HAP-1 (cell line): Measurements from ENCODE around the gene TPD52L2.
A peak's percentile ranks its signal among the peaks of the same experiment; 100 is the strongest.
"Not testable (repeated sequence)": the region's sequence is repeated elsewhere in the genome, so short reads cannot be mapped to it uniquely, and the experiment has no call there.

Experiments
- DNase-seq, 2 experiments: peaks; one replicate each; pipeline ENCODE4 v3.0.0-alpha.2; 2016 to 2020; ENCODE audit warnings: low spot score in 2 of 2
- H3K27me3 ChIP-seq: fragments of 250-450 bp; sonication (Bioruptor Pico); 2 replicates; pipeline ENCODE4 v1.5.1; 2020; ENCODE audit warnings: low read depth, mild to moderate bottlenecking, moderate library complexity
- H3K36me3 ChIP-seq: fragments of 250-450 bp; sonication (Bioruptor Pico); replicated peaks from 2 replicates; pipeline ENCODE4 v1.5.1; 2020; ENCODE audit warnings: mild to moderate bottlenecking
- H3K4me1 ChIP-seq: fragments of 250-450 bp; sonication (Bioruptor Pico); 2 replicates; pipeline ENCODE4 v1.5.1; 2020; ENCODE audit warnings: mild to moderate bottlenecking
- H3K4me3 ChIP-seq: fragments of 250-450 bp; sonication (Bioruptor Pico); 2 replicates; pipeline ENCODE4 v1.5.1; 2020; ENCODE audit warnings: mild to moderate bottlenecking, moderate library complexity
- H3K9me3 ChIP-seq: fragments of 250-450 bp; sonication (Bioruptor Pico); 2 replicates; pipeline ENCODE4 v1.5.1; 2020; ENCODE audit warnings: mild to moderate bottlenecking, moderate library complexity
- in situ Hi-C: fragments of 300-500 bp; cut with MboI; formaldehyde crosslinking; loops from 3 replicates; pipeline ENCODE4 v1.14.3; 2020; ENCODE audit warnings: low sequenced_read_pairs, inconsistent platforms, mixed read lengths

TPD52L2 gene

DNA sequence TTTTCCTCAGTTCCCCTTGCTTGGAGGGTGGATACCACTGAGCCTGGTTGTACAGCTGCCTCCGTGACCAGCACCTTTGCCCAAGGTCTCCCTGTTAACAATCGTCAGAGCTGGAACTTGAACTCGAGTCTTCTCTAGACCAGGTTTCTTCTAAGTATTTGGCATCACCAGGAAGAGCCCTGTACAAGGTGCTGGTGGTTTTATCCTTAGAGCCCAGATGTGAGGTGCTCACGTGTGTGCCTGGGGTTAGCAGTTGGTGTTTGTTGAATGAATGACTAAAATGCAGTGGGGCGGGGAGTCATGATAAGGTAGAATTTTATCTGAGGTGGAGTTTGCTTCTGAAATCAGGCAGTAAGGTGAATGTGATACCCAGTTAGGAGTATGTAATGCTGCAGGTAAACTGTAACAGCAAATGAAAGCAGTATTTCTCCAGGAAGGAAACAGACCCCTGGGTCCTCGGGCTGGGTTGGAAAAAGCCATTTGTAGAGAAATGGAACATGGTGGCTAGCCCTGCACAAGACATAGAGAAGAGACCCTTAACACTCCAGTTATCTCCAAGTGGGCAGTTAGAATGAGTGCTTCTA is 33.0 kb downstream of the TPD52L2 start:
- DNase-seq: no peak
- Histone ChIP-seq H3K4me1 (no peaks in the 10 kb centered on the region), H3K4me3 (no peak overlapping the region), H3K9me3 (no peaks in the 10 kb centered on the region), H3K27me3 (no peaks in the 10 kb centered on the region), H3K36me3 (peaks cover 8% of the 10 kb centered on the region)
- in situ Hi-C loops: no loop called here

DNA sequence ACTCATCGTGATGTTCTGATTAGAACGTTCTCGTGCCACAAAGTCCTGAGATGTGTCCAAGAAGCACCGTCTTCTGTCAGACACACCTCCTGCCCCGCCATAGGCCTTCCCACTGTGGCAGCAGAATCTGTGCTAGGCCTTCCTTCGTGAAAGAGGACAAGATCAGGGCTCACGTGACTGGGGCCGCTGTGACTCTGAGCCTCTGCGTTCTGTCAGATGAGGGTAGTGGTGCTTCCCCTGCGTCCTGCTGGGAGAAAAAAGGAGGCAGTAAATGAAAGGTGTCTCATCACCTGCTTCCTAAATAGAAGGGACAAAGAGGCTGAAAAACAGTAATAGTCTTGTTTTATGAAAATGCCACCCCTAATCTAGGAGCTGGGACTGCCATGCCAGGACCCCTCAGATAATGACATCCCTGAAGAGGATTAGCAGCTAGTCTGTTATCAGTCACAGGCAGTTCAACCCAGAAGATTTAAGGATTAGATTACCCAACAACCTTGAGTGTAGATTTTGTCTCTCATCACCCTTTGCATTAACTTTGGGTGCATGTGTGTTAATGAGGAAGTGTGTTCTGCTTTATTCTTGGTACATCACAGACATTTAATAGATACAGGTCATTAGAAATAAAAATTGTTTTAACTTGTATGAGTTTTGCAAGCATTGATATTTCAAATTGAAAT is 34.0 kb downstream of the TPD52L2 start:
- peaks cover 8% of the 10 kb centered on the region for H3K36me3 ChIP-seq
- H3K27me3 ChIP-seq: no peaks in the 10 kb centered on the region
- no peak for DNase-seq
- in situ Hi-C loops: no loop called here
- no peaks in the 10 kb centered on the region for H3K9me3 ChIP-seq
- H3K4me3 ChIP-seq: no peak overlapping the region
- H3K4me1 ChIP-seq: no peaks in the 10 kb centered on the region

- DNase-seq: no peak
- H3K27me3 ChIP-seq: no peaks in the 10 kb centered on the region
- no peaks in the 10 kb centered on the region for H3K9me3 ChIP-seq
- peaks cover 8% of the 10 kb centered on the region for H3K36me3 ChIP-seq
- no peak overlapping the region for H3K4me3 ChIP-seq
- in situ Hi-C loops: no loop called here
- H3K4me1 ChIP-seq: no peaks in the 10 kb centered on the region
Measured at GRCh38 chr20:63900413-63900812, 35.3 kb downstream of the TPD52L2 start.

DNA sequence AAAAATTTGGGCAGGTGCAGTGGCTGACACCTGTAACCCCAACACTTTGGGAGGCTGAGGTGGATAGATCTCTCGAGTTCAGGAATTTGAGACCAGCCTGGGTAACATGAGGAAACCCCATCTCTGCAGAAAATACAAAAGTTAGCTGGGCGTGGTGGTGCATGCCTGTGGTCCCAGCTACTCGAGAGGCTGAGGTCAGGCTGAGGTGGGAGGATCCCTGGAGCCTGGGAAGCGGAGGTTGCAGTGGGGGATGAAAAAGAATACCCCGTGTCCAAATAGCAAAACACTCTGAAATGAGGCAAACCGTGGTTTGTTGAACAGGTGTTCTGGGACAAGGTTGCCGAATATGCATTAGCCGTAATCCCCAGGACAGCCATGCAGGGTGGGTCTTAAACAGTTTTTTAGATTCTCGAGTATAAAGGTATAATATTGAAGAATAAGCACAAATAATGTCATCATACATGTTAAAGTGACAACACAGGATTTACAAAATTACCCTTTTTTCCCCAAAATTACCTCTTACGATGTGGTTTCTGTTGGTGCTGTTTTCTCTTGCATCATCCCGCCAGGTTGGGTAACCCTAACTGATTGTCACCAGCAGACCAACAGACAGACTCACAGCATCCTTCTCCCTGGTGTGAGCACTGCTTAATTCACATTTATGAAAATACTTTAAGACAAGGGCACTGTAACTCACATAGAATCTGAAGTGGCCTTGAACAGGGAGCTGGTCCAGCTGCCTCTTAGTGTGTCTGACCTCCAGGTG is 38.9 kb downstream of the TPD52L2 start:
- Histone ChIP-seq H3K4me3 (no peak overlapping the region), H3K9me3 (no peaks in the 10 kb centered on the region), H3K4me1 (no peaks in the 10 kb centered on the region), H3K27me3 (no peaks in the 10 kb centered on the region), H3K36me3 (no peaks in the 10 kb centered on the region; the same call in none of the 2 replicates)
- in situ Hi-C loops: no loop called here
- no peak for DNase-seq

GRCh38 chr20:63908008-63908682 is 43.1 kb downstream of the TPD52L2 start:
- H3K36me3 ChIP-seq: no peaks in the 10 kb centered on the region; the same call in none of the 2 replicates
- no peak for DNase-seq
- no peaks in the 10 kb centered on the region for H3K9me3 ChIP-seq
- H3K27me3 ChIP-seq: no peaks in the 10 kb centered on the region
- in situ Hi-C loops: no loop called here
- H3K4me3 ChIP-seq: no peak overlapping the region
- peaks cover 9% of the 10 kb centered on the region for H3K4me1 ChIP-seq

DNA sequence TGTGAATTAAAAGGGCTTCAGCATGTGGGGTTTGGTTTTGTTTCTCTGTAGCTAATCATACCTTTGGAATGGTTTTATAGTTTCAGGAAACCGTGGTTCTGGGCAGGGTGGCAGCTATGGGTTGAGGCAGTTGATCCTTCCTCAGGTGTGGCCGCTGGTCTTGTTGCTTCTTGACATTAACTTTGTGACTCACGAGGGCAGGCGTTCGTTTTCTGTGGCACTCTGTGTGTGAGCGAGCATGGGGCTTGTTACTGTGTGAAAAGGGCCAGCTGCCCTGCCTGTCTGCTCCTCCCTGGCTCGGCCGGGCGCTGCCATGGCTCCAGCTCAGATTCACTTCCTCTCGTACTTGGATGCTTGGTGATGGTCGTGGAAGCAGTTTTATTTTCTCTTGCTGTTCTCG is 46.1 kb downstream of the TPD52L2 start:
- H3K9me3 ChIP-seq: no peaks in the 10 kb centered on the region
- peaks cover 9% of the 10 kb centered on the region for H3K4me1 ChIP-seq
- in situ Hi-C loops: no loop called here
- no peaks in the 10 kb centered on the region for H3K36me3 ChIP-seq
- H3K27me3 ChIP-seq: no peaks in the 10 kb centered on the region
- no peak overlapping the region for H3K4me3 ChIP-seq
- peak in 1 of 2 experiments; percentile 39 for DNase-seq

DNA sequence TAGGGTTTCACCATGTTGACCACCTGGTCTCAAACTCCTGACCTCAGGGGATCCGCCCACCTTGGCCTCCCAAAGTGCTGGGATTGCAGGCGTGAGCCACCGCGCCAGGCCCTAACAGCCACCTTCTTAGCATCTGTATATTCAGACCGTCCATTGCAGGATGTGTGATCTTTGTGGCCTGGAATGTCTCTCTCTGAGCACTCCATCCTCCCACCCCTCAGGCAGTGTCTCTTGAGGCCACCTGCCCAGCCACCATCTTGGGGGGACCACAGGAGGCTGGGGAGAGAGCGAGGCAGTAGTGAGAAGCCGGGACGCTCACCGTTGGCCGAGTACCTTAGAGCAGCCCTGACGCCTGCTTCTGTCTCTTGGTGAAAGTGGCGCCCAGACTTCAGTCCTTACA is 48.7 kb downstream of the TPD52L2 start:
- H3K4me3 ChIP-seq: no peak overlapping the region
- in situ Hi-C loops: no loop called here
- H3K36me3 ChIP-seq: peaks cover 2% of the 10 kb centered on the region
- DNase-seq: no peak
- H3K9me3 ChIP-seq: no peaks in the 10 kb centered on the region; the same call in 1 of the 2 replicates
- no peaks in the 10 kb centered on the region for H3K27me3 ChIP-seq
- peaks cover 9% of the 10 kb centered on the region for H3K4me1 ChIP-seq

- H3K4me3 ChIP-seq: no peak overlapping the region
- no peaks in the 10 kb centered on the region; the same call in 1 of the 2 replicates for H3K9me3 ChIP-seq
- H3K4me1 ChIP-seq: peaks cover 9% of the 10 kb centered on the region
- peaks cover 5% of the 10 kb centered on the region for H3K36me3 ChIP-seq
- no peak for DNase-seq
- in situ Hi-C loops: no loop called here
- H3K27me3 ChIP-seq: no peaks in the 10 kb centered on the region
Measured at GRCh38 chr20:63915471-63915870, 50.4 kb downstream of the TPD52L2 start.

GRCh38 chr20:63916371-63916939 is 51.4 kb downstream of the TPD52L2 start:
- H3K36me3 ChIP-seq, in situ Hi-C loops, H3K4me3 ChIP-seq, H3K9me3 ChIP-seq, DNase-seq, H3K27me3 ChIP-seq, H3K4me1 ChIP-seq: not testable (repeated sequence)

GRCh38 chr20:63917811-63918210 is 52.7 kb downstream of the TPD52L2 start:
- H3K36me3 ChIP-seq: peaks cover 5% of the 10 kb centered on the region
- in situ Hi-C loops: no loop called here
- no peaks in the 10 kb centered on the region for H3K27me3 ChIP-seq
- H3K9me3 ChIP-seq: no peaks in the 10 kb centered on the region; the same call in 1 of the 2 replicates
- H3K4me1 ChIP-seq: no peaks in the 10 kb centered on the region
- DNase-seq: no peak
- no peak overlapping the region for H3K4me3 ChIP-seq

DNA sequence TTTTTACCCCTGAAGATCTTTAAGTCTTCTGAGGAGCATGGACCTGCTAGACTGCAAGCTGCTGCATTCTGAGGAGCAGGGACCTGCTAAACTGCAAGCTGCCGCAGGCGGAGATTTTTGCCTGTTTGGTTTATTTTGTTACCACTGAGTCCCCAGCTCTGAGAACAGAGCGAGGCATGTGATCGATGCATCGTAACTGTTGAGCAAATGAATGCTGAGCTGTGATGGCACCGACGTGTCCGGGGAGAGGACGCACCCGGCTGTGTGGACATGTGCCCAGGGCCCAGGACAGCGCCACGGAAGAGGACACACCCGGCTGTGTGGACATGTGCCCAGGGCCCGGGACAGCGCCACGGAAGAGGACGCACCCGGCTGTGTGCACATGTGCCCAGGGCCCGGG is 54.1 kb downstream of the TPD52L2 start:
- Histone ChIP-seq H3K9me3 (no peaks in the 10 kb centered on the region; the same call in 1 of the 2 replicates), H3K4me3 (no peak overlapping the region), H3K36me3 (peaks cover 5% of the 10 kb centered on the region), H3K27me3 (no peaks in the 10 kb centered on the region), H3K4me1 (no peaks in the 10 kb centered on the region)
- no peak for DNase-seq
- in situ Hi-C loops: no loop called here

- H3K4me1 ChIP-seq: no peaks in the 10 kb centered on the region
- peaks cover 5% of the 10 kb centered on the region for H3K36me3 ChIP-seq
- no peaks in the 10 kb centered on the region; the same call in 1 of the 2 replicates for H3K9me3 ChIP-seq
- no peaks in the 10 kb centered on the region for H3K27me3 ChIP-seq
- DNase-seq: no peak
- in situ Hi-C loops: no loop called here
- H3K4me3 ChIP-seq: no peak overlapping the region
Measured at GRCh38 chr20:63920226-63920625, 55.2 kb downstream of the TPD52L2 start.

GRCh38 chr20:63923651-63924050 is 58.6 kb downstream of the TPD52L2 start:
- in situ Hi-C loops: no loop called here
- Histone ChIP-seq H3K9me3 (no peaks in the 10 kb centered on the region), H3K36me3 (peaks cover 22% of the 10 kb centered on the region), H3K4me1 (no peaks in the 10 kb centered on the region), H3K27me3 (no peaks in the 10 kb centered on the region), H3K4me3 (no peak overlapping the region)
- DNase-seq: no peak
